GM18502 (cell line): ENCODE measurements around the gene ANO1.

Experiments used
- ATAC-seq: cut with Tn5 transposase; IDR thresholded peaks from one replicate; pipeline ENCODE4 v1.9.1; 2021; ENCODE audit warnings: mild to moderate bottlenecking; ENCODE audit not compliant: unreplicated experiment, poor library complexity

The ANO1 gene

GRCh38 chr11:70071996-70072395 lies 6.1 kb upstream of the ANO1 start:
- no peak for ATAC-seq

DNA sequence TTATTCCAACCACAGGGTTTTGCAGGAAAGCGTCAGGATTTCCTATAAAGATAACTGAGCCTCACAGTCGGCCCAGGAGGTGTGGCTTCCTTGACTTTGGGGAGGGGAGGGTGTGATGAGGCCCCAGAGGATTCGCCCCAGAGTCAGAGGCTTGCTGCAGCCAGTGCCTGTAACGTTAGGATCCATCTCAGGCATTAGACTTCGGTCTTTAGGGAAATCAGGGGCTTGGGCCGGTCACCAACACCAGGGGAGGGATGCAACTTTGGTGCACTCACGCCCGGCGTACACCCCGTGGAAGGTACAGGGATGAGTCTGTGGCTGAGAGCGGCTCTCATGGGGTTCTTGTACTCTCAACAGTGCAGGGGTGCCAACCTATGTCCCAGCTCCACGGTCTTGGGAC lies 5.7 kb upstream of the ANO1 start:
- no peak for ATAC-seq

GRCh38 chr11:70072861-70073755 lies 5.0 kb upstream of the ANO1 start:
- no peak for ATAC-seq

GRCh38 chr11:70073871-70074371 lies 4.2 kb upstream of the ANO1 start:
- no peak for ATAC-seq

DNA sequence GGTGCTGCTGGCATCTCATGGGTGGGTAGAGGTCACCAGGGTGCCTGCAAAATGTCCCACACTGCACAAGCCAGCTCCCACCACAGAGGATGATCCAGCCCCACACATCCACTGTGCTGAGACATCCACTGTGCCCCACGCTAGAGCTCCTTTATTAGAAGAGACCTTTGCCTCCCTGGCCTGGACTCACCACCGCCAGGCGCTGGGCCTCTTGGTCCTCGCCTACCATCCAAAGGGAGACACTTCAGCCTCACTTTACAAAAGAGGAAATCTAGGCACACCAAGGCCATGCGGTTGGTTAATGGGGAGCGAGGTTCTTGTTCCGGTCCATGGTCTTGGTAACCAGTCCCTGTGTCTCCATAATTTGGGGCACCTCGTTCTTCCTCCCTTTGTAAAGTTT lies 3.4 kb upstream of the ANO1 start:
- ATAC-seq, result no peak

GRCh38 chr11:70075836-70076235 lies 2.3 kb upstream of the ANO1 start:
- ATAC-seq, result no peak

- ATAC-seq, result no peak
Measured at GRCh38 chr11:70076461-70076931, 1.6 kb upstream of the ANO1 start.

- no peak for ATAC-seq
Measured at GRCh38 chr11:70077411-70078094, 564 bp upstream of the ANO1 start.

DNA sequence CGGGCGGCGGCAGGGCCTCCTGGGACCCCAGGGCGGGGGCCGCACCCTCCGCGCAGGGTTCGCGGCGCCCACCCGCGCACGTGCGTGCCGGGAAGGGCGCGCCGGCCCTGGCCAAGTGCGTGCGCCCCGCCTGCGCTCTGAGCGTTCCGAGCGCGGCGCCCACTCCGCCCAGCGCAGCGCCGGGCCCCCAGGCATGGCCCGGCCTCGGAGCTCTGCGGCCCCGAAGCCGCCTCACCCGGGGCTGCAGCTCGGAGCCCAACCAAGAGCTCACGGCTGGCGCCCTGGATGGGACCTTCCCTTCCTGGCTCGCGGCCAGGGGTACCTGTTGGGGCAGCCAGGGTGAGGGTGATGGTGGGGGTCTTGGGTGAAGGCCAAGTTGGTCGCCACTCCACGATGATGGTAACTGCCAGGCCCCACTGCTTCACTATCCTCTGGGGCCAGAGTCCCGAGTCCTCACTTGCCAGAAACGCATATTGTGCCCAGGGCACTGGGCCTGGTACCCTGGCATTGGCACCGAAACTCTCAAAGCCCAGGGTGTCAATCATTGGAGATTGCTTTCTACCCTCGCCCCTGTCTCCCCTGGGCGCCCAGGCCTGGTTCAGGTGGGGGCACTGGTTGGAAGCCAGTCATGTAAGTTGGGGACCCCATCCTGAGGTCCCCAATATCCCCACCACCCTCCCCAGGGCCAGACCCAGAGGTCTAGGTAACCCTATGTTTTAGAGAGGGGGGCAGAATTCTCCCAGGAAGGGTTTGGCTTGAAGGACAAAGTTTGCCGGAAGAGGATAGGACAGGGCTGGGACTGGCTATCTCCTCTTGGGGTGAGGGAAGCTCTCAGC lies 882 bp downstream of the ANO1 start:
- ATAC-seq, result no peak

DNA sequence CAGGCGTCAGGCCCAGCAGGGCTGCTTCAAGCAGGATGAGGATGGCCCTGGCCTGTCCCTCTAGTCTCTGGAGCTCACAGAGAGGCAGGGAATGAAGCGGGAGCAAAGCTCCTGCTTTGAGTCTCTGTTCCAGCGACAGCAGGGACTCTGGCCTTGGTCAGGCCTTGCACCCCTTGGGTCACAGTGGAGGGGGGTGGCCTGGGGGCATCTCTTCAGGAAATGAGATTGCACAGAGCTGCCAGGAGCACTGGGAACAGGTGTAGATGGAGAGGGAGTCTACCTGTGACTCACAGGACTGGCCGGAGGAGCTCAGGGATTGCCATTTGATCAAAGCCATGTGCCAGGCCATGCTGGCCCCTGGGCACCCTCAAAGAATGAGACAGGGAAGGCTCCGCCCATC lies 1.6 kb downstream of the ANO1 start:
- no peak for ATAC-seq

- no peak for ATAC-seq
Measured at GRCh38 chr11:70080763-70081162, 2.6 kb downstream of the ANO1 start.

- no peak for ATAC-seq
Measured at GRCh38 chr11:70082829-70083228, 4.7 kb downstream of the ANO1 start.

- ATAC-seq, result no peak
Measured at GRCh38 chr11:70084046-70084984, 6.2 kb downstream of the ANO1 start.

- no peak for ATAC-seq
Measured at GRCh38 chr11:70085815-70086769, 8.0 kb downstream of the ANO1 start.

DNA sequence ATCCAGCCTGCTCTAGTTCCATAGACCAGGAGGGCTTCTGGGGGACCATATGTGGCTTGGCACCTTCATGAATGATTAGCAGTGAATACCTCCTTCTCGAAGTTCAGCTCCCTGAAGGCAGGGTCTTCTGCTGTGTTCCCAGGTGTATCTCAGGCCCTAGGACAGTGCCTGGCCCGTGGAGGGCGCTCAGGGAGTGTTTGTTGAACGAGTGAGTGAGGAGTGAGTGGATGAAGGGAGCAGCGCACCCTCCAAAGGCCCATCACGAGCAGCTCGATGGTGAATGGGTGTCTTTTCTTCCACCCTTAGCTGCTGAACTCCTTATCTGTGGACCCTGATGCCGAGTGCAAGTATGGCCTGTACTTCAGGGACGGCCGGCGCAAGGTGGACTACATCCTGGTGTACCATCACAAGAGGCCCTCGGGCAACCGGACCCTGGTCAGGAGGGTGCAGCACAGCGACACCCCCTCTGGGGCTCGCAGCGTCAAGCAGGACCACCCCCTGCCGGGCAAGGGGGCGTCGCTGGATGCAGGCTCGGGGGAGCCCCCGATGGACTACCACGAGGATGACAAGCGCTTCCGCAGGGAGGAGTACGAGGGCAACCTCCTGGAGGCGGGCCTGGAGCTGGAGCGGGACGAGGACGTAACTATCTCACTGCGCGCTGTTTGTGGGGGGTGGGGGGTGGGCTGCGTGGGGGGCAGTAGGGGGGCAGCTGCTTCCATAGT lies 9.5 kb downstream of the ANO1 start:
- no peak for ATAC-seq

DNA sequence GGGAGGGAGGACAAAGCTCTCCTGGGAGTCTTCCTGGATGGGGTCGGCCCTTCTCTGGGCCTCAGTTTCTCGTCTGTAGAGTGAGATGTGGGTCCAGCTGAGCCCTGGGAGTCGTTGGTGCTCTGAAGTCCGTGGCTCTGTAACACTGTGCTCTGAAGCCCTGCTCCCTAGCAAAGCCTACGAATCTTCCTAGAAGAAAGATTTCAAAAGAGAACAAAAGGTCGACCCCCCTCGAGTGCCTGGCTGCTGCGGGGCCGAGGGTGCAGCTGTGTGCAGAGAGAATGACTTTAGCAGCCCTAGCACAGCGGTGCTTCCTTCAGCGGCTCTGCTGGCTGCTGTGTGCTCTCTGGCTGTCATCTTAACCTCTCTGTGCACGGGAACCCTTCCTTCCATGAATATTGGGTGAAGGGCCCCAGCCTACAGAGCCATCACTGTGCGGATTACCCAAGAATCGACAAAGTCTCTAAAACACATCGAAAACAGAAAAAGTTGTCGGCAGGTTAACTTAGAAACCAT lies 10.7 kb downstream of the ANO1 start:
- no peak for ATAC-seq

DNA sequence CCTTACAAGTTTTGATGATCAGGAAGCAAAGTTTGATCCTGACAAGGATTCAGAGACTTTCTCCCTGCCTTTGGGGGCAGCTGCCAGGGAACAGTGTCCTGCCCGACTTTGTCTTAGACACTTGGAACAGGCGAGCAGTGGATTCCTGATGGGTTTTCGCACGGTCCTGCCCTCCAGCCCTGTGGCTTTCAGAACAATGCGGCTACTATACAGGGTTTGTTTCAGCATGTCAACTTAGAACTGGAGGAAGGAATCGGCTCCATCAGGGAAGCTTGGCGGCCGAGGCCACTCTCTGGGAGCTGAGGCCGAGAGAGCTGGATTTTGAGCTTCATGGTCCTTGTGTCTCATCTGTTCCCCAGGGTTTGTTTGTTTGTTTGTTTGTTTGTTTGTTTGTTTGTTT lies 11.5 kb downstream of the ANO1 start:
- no peak for ATAC-seq
